Uterus (tissue), 2 donors: ENCODE data around the gene ATP6V0D1.

ENCODE experiments used
- CTCF ChIP-seq, 4 experiments: fragments of 200-600 bp in 2 of 4; fragments of 450-650 bp in 2 of 4; sonication (generic) in 2 of 4; IDR thresholded peaks; one replicate each; pipeline ENCODE4 v1.5.1; 2016 to 2019; ENCODE audit warnings: antibody characterized with exemption in 4 of 4, mild to moderate bottlenecking in 2 of 4, moderate library complexity in 1 of 4
- POLR2A ChIP-seq, 2 donors: fragments of 450-650 bp; IDR thresholded peaks; one replicate each; pipeline ENCODE4 v1.6.1; 2016; ENCODE audit warnings: antibody characterized with exemption in 2 of 2, mild to moderate bottlenecking in 1 of 2, moderate library complexity in 1 of 2

GRCh38 chr16:67398546-67399217 is 82.3 kb downstream of the ATP6V0D1 start:
- no peak for TF ChIP-seq CTCF (IDR thresholded peaks at IDR 0.05)
- no peak for TF ChIP-seq POLR2A (IDR thresholded peaks at IDR 0.05)
